NCI-H82 treated with DMSO at 0.1 percent for 48 hours (cell line): ENCODE measurements around the gene CALHM4.

ENCODE experiments used
- DNase-seq: peaks from one replicate; lab custom pipeline; 2025; ENCODE audit not compliant: unreplicated experiment; lab: John Stamatoyannopoulos, UW

Gene CALHM4

GRCh38 chr6:116536216-116536621 lies 17.3 kb upstream of the CALHM4 start:
- peak; percentile 25 for DNase-seq

GRCh38 chr6:116542426-116542825 lies 11.1 kb upstream of the CALHM4 start:
- no peak for DNase-seq

GRCh38 chr6:116543149-116543548 lies 10.4 kb upstream of the CALHM4 start:
- no peak for DNase-seq

GRCh38 chr6:116545651-116546050 lies 7.9 kb upstream of the CALHM4 start, which contains the start of gene TRAPPC3L:
TRAPPC3L (minus strand) TSS chr6:116545684; CDS start chr6:116545514, 170 bp downstream.
- DNase-seq = no peak

GRCh38 chr6:116547358-116547757 lies 6.2 kb upstream of the CALHM4 start:
- DNase-seq = no peak

- DNase-seq = no peak
Measured at GRCh38 chr6:116550796-116551195, 2.8 kb upstream of the CALHM4 start.

- DNase-seq = no peak
Measured at GRCh38 chr6:116556065-116556464, 2.5 kb downstream of the CALHM4 start.

- no peak for DNase-seq
Measured at GRCh38 chr6:116556814-116557415, 3.4 kb downstream of the CALHM4 start.

GRCh38 chr6:116557893-116558292 lies 4.3 kb downstream of the CALHM4 start:
- DNase-seq = no peak

GRCh38 chr6:116560130-116560529 lies 6.6 kb downstream of the CALHM4 start:
- DNase-seq = no peak

- DNase-seq = peak; percentile 25
Measured at GRCh38 chr6:116561377-116562018, 7.9 kb downstream of the CALHM4 start.

- DNase-seq = no peak
Measured at GRCh38 chr6:116562019-116562403, 8.5 kb downstream of the CALHM4 start.

GRCh38 chr6:116562614-116563013 lies 9.1 kb downstream of the CALHM4 start:
- no peak for DNase-seq

- no peak for DNase-seq
Measured at GRCh38 chr6:116563830-116564229, 10.3 kb downstream of the CALHM4 start.

GRCh38 chr6:116564311-116564710 lies 10.8 kb downstream of the CALHM4 start:
- DNase-seq = no peak

GRCh38 chr6:116564921-116565872 lies 11.6 kb downstream of the CALHM4 start:
- no peak for DNase-seq

GRCh38 chr6:116568111-116568510 lies 14.6 kb downstream of the CALHM4 start:
- no peak for DNase-seq

- DNase-seq = no peak
Measured at GRCh38 chr6:116568821-116569755, 15.5 kb downstream of the CALHM4 start.

GRCh38 chr6:116570856-116571682 lies 17.5 kb downstream of the CALHM4 start, which contains the start of gene RWDD1:
RWDD1 (plus strand) TSS chr6:116571504; CDS start chr6:116571583, 79 bp downstream.
- peak; percentile 97 for DNase-seq

GRCh38 chr6:116571683-116572000 lies 18.1 kb downstream of the CALHM4 start:
- no peak for DNase-seq
